GM21576 (cell line): ENCODE measurements around the gene KCNA10.

Source experiments
- ATAC-seq: cut with Tn5 transposase; IDR thresholded peaks from one replicate; pipeline ENCODE4 v1.9.1; 2021; ENCODE audit warnings: mild to moderate bottlenecking, moderate library complexity; ENCODE audit not compliant: unreplicated experiment

The KCNA10 gene

GRCh38 chr1:110478886-110479285 is 40.1 kb downstream of the KCNA10 start:
- no peak for ATAC-seq

GRCh38 chr1:110477967-110478640 is 40.9 kb downstream of the KCNA10 start:
- ATAC-seq, result no peak

- ATAC-seq, result no peak
These were observed 41.5 kb downstream of the KCNA10 start for GRCh38 chr1:110477445-110477957.

GRCh38 chr1:110477041-110477440 is 41.9 kb downstream of the KCNA10 start:
- no peak for ATAC-seq

- ATAC-seq, result no peak
These were observed 42.8 kb downstream of the KCNA10 start for GRCh38 chr1:110476028-110476765.

GRCh38 chr1:110475362-110476027 is 43.5 kb downstream of the KCNA10 start:
- ATAC-seq, result no peak

GRCh38 chr1:110474444-110474843 is 44.5 kb downstream of the KCNA10 start:
- no peak for ATAC-seq

- no peak for ATAC-seq
These were observed 46.4 kb downstream of the KCNA10 start for GRCh38 chr1:110472546-110472945.

- no peak for ATAC-seq
These were observed 47.8 kb downstream of the KCNA10 start for GRCh38 chr1:110471131-110471530.
